ENCODE results near the gene GPR4.

DNA sequence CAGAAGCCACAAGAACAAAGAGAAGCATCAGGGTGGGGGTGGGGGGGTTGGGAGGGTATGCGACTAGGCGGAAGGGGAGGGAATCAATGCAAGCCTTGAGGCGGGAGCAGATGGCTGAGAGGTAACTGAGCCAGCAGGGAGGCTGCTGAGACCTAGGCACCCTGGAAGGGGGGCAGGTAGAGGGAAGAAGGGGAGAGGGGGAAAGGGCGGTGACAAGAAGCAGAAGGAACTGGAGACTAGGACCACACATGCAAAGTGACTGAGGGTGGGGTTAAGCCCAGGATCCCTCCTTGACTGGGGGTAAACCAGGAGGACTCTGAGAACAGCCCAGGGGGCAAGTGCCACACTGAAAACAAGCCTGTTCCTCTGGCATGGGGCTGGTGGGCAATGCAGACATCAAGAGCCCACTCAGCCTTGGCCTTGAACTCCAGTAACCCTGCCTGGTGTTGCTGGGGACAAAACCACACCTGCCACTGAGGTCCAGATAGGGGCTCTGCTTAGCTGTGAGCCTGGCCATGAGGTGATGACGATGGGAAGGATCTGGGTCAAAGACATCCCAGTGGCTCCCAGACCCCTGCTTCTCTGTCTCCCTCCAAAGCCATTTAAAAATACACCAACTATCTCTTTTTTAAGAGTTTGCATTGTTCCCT lies 37.8 kb downstream of the GPR4 start:
- TF ChIP-seq EZH2phosphoT487 (IDR thresholded peaks at IDR 0.05; ENCODE audit: borderline replicate concordance, low read depth, low read length): no peak
- TF ChIP-seq, protein P1, sequence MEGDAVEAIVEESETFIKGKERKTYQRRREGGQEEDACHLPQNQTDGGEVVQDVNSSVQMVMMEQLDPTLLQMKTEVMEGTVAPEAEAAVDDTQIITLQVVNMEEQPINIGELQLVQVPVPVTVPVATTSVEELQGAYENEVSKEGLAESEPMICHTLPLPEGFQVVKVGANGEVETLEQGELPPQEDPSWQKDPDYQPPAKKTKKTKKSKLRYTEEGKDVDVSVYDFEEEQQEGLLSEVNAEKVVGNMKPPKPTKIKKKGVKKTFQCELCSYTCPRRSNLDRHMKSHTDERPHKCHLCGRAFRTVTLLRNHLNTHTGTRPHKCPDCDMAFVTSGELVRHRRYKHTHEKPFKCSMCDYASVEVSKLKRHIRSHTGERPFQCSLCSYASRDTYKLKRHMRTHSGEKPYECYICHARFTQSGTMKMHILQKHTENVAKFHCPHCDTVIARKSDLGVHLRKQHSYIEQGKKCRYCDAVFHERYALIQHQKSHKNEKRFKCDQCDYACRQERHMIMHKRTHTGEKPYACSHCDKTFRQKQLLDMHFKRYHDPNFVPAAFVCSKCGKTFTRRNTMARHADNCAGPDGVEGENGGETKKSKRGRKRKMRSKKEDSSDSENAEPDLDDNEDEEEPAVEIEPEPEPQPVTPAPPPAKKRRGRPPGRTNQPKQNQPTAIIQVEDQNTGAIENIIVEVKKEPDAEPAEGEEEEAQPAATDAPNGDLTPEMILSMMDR (conservative IDR thresholded peaks at IDR 0.05; ENCODE audit: low read length): no peak

Data from OCI-LY7 (cell line).